Parathyroid adenoma (tissue), 2 donors: Measurements from ENCODE around the gene STARD8.

Experiments used
- H2AFZ ChIP-seq: fragments of 300-600 bp; sonication (generic); one replicate; pipeline ENCODE4 v1.7.0; 2017; ENCODE audit warnings: antibody characterized with exemption, mild to moderate bottlenecking
- H3K27ac ChIP-seq: fragments of 300-600 bp; sonication (generic); one replicate; pipeline ENCODE4 v1.7.0; 2017
- H3K27me3 ChIP-seq: fragments of 300-600 bp; sonication (generic); one replicate; pipeline ENCODE4 v1.7.0; 2017; ENCODE audit warnings: low read length; ENCODE audit not compliant: control insufficient read depth, insufficient read depth
- H3K36me3 ChIP-seq: fragments of 300-600 bp; sonication (generic); one replicate; pipeline ENCODE4 v1.7.0; 2017; ENCODE audit warnings: low read length; ENCODE audit not compliant: control insufficient read depth, insufficient read depth
- H3K4me1 ChIP-seq: fragments of 300-600 bp; sonication (generic); one replicate; pipeline ENCODE4 v1.7.0; 2017; ENCODE audit warnings: control low read depth
- H3K4me2 ChIP-seq: fragments of 300-600 bp; sonication (generic); one replicate; pipeline ENCODE4 v1.7.0; 2017; ENCODE audit warnings: low read length
- H3K4me3 ChIP-seq: fragments of 300-600 bp; sonication (generic); one replicate; pipeline ENCODE4 v1.7.0; 2017; ENCODE audit warnings: low read depth, low read length
- H3K79me2 ChIP-seq: fragments of 300-600 bp; sonication (generic); one replicate; pipeline ENCODE4 v1.7.0; 2017; ENCODE audit warnings: control low read depth
- H3K9ac ChIP-seq: fragments of 300-600 bp; sonication (generic); one replicate; pipeline ENCODE4 v1.7.0; 2017; ENCODE audit warnings: mild to moderate bottlenecking
- H3K9me3 ChIP-seq: fragments of 300-600 bp; sonication (generic); one replicate; pipeline ENCODE4 v1.7.0; 2017; ENCODE audit warnings: low read length; ENCODE audit not compliant: control insufficient read depth
- TF ChIP-seq, protein P1 (sequence below): fragments of 300-600 bp; sonication (generic); IDR thresholded peaks from one replicate; pipeline ENCODE4 v1.7.0; 2017; ENCODE audit warnings: antibody characterized with exemption, mild to moderate bottlenecking
- donor health status: primary hyperparathyroidism.

The STARD8 gene

DNA sequence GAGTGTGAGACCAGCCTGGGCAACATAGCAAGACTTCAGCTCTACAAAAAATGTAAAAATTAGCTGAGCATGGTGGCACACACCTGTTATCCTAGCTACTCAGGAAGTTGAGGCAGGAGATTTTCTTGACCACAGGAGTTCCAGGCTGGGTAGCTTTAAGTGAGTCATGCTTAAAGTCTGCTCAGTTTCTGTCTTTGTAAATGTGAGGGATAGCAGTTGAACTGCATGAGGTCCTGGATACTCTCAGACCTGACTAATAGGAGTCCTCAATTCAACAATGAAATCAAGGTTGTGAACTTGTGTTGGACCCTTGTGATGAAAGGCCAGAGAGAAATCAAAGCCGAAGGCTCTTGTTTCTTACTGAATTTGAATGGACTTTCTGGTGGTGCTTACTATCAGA, 45.2 kb downstream of the STARD8 start:
- Histone ChIP-seq H3K9ac (no peak overlapping the region), H2AFZ (no peak overlapping the region), H3K27ac (no peak overlapping the region), H3K4me3 (no peak overlapping the region), H3K79me2 (no peaks in the 10 kb centered on the region), H3K4me1 (peaks cover 6% of the 10 kb centered on the region), H3K4me2 (no peak overlapping the region), H3K36me3 (no peaks in the 10 kb centered on the region), H3K27me3 (no peaks in the 10 kb centered on the region), H3K9me3 (no peaks in the 10 kb centered on the region)
- TF ChIP-seq, protein P1, sequence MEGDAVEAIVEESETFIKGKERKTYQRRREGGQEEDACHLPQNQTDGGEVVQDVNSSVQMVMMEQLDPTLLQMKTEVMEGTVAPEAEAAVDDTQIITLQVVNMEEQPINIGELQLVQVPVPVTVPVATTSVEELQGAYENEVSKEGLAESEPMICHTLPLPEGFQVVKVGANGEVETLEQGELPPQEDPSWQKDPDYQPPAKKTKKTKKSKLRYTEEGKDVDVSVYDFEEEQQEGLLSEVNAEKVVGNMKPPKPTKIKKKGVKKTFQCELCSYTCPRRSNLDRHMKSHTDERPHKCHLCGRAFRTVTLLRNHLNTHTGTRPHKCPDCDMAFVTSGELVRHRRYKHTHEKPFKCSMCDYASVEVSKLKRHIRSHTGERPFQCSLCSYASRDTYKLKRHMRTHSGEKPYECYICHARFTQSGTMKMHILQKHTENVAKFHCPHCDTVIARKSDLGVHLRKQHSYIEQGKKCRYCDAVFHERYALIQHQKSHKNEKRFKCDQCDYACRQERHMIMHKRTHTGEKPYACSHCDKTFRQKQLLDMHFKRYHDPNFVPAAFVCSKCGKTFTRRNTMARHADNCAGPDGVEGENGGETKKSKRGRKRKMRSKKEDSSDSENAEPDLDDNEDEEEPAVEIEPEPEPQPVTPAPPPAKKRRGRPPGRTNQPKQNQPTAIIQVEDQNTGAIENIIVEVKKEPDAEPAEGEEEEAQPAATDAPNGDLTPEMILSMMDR: no peak

DNA sequence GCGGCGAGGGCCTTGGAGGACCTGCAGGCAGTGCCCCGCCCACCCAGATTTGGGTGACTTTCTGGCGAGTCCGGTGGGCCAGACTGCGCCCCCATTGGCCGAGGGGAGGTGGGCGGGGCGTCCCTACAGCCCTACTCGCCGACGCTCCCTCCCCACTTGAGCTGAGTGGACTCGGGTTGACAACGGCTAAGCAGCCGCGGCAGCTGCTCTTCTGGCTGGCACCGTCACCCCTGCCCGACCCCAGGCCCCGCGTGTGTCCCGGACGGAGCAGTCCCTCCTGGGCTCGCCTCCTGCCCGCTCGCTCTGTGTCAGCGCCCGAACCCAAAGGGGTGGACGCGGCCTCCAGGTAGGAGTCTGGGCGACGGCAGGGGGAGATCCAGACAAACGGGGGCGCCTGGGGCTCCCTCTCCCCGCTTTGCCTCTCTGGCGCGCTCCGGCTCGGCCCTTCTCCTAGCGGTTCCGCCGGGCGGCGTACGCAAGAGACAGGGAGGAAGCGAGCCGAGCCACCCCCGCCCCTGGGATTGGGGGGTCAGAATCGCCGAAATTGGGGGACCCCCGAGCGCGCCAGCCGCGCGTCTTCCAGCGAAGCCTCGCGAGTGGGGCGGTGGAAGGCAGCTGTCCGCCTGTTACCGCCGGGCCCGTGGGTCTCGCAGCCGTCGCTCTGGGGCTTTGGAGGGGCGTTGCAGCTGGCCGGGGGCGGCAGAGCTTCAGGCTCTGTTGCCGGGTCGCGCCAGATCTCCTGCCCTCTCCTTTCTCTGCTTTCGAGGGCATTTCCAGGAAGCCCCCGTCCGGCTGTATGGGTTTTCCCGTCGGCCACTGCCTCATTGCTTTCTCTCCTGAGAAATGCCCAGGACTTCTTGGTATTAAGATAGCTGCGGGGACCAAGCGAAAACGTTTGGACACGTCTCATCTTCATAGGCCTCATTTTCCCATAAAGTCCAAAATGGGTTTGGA, 46.3 kb downstream of the STARD8 start:
- Histone ChIP-seq H3K9ac (no peak overlapping the region), H2AFZ (peak overlapping the region; percentile 65), H3K9me3 (no peaks in the 10 kb centered on the region), H3K36me3 (no peaks in the 10 kb centered on the region), H3K4me1 (peaks cover 6% of the 10 kb centered on the region), H3K27me3 (no peaks in the 10 kb centered on the region), H3K79me2 (no peaks in the 10 kb centered on the region), H3K27ac (peak overlapping the region; percentile 39), H3K4me2 (peak overlapping the region; percentile 58), H3K4me3 (peak overlapping the region; percentile 37)
- TF ChIP-seq, protein P1: no peak

DNA sequence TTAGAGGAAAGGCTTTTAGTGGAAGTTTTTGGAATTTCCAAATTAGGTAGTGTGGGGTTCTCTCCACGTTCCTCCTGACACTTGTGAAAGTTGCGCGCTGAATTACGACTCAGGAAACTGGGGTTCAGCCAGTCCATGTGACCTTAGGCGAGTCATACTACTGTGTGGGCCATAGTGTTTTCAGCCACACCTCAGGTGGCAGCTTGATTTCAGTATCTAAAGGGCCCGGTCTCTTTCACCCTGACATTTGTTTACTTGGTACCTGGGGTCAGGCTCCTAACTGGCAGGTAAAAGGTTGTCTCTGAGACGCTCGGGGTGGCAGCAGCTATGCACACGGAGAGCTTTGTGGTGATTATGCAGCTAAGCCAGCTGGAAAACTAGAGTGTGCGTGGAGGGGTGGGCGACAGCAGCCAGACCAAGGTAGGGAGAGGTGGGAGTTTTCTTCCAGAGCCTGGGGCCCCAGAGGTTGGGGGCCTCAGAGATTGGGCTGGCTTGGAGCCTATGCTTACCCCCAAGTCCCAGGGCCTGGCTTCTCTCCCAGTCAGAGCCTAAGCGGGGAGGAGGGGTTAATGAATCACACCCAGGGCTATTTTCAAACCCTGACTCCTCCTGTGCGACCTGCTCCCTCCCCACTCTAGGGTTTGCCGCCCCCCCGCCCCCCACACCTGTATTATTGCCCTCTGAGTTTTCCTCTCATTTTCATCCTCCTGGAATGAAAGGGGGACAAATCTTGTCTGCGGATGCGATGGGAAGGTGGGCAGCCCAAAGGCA, 47.2 kb downstream of the STARD8 start:
- H3K9me3 ChIP-seq: no peaks in the 10 kb centered on the region
- TF ChIP-seq, protein P1: no peak
- H3K4me2 ChIP-seq: no peak overlapping the region
- no peaks in the 10 kb centered on the region for H3K79me2 ChIP-seq
- H3K27me3 ChIP-seq: no peaks in the 10 kb centered on the region
- H3K4me3 ChIP-seq: peak overlapping the region; percentile 16
- H3K36me3 ChIP-seq: no peaks in the 10 kb centered on the region
- peak overlapping the region; percentile 39 for H3K27ac ChIP-seq
- H2AFZ ChIP-seq: no peak overlapping the region
- peaks cover 6% of the 10 kb centered on the region for H3K4me1 ChIP-seq
- H3K9ac ChIP-seq: no peak overlapping the region

DNA sequence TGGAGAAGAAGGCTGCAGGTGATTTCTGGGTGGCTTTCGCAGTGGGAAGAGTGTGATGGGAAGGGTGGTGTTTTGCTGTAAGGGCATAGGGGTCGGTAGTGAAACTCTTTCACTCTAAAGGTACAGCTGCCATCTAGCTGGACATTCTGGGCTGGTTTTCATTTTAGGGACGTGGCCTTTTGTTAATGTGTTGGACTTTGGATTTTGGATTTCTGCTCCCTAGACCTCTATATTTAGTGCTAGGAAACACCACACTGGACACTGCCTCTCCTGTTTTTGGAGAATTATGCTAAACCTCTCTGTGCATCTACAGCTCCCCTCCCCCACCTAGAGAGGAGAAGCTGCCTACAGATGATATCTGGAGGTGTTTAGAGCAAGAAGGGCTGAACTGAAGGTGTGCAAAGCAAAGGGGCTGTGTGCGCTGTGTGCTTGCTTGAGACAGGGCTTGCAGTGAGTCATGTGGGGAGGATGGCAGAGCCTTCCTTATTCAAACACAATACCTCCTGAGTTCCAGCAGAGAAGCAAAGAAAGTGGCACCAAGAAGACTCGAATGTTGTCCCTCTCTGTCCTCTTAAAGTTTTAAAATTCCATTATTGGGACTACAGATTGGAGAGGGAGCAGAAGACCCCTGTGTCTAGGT, 47.9 kb downstream of the STARD8 start:
- H3K4me3 ChIP-seq: no peak overlapping the region
- H3K27me3 ChIP-seq: no peaks in the 10 kb centered on the region
- H3K9ac ChIP-seq: no peak overlapping the region
- TF ChIP-seq, protein P1: no peak
- no peaks in the 10 kb centered on the region for H3K36me3 ChIP-seq
- peaks cover 6% of the 10 kb centered on the region for H3K4me1 ChIP-seq
- H3K4me2 ChIP-seq: no peak overlapping the region
- no peak overlapping the region for H2AFZ ChIP-seq
- no peak overlapping the region for H3K27ac ChIP-seq
- H3K9me3 ChIP-seq: no peaks in the 10 kb centered on the region
- no peaks in the 10 kb centered on the region for H3K79me2 ChIP-seq
